Panc1 (cell line): ENCODE results near the gene HNF1A.

ENCODE experiments used
- POLR2AphosphoS5 ChIP-seq: IDR thresholded peaks from 2 replicates; pipeline ENCODE4 v1.6.1; 2012; ENCODE audit warnings: mild to moderate bottlenecking, low read depth, low read length, moderate library complexity
- SIN3A ChIP-seq: IDR thresholded peaks from 2 replicates; pipeline ENCODE4 v1.6.1; 2012; ENCODE audit warnings: low read depth, mild to moderate bottlenecking, low read length, moderate library complexity, borderline replicate concordance; ENCODE audit not compliant: insufficient read depth
- TF ChIP-seq, protein P1 (sequence below): fragments of 450-650 bp; IDR thresholded peaks from 2 replicates; pipeline ENCODE4 v1.5.1; 2017; ENCODE audit warnings: mild to moderate bottlenecking
- TF ChIP-seq, protein P2 (sequence below), 2 experiments: IDR thresholded peaks; 2 replicates each; pipeline ENCODE4 v1.6.1; 2011 to 2012; ENCODE audit warnings: low read depth in 2 of 2, control low read depth in 1 of 2, low read length in 1 of 2, mild to moderate bottlenecking in 1 of 2, moderate library complexity in 1 of 2; ENCODE audit not compliant: insufficient read depth in 1 of 2

DNA sequence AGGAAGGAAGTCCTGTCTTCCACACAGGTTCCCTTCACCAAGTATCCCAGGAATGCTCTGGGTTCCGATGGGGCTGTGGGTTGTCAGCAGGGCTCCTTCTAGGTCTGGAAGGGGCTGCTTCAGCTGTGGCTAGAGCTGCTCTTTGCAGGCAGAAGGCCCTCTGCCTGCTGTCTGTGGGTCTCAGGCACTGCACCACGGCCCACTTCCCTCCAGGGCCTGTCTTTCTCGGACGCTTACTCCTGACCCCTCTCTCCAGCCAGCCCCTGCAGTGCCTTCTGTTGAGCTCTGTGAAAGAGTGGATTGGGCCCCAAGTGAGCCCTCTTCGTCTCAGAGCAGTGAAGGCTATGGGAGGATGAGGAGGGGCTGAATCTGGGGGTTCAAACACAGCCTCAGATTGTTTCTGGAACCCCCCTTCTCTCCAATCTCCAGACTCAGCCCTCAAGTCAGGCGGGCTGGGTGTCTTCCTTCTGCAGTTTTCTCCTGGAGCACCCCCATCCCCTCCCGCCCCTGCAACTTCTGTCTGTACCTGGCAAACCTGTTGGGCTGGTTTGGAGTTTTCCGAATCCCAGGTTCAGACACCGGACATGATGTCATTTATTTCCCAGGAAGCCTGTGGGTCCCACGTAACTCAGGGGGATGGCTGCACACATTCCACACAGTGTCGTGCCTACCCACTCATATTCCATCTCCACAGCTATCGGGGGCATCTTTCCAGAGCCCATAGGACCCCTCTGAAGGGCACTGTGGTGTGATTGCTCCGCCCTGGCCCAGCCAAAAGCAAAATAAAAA lies 49.3 kb upstream of the HNF1A start:
- TF ChIP-seq POLR2AphosphoS5 (no peak), SIN3A (no peak)
- TF ChIP-seq, protein P1, sequence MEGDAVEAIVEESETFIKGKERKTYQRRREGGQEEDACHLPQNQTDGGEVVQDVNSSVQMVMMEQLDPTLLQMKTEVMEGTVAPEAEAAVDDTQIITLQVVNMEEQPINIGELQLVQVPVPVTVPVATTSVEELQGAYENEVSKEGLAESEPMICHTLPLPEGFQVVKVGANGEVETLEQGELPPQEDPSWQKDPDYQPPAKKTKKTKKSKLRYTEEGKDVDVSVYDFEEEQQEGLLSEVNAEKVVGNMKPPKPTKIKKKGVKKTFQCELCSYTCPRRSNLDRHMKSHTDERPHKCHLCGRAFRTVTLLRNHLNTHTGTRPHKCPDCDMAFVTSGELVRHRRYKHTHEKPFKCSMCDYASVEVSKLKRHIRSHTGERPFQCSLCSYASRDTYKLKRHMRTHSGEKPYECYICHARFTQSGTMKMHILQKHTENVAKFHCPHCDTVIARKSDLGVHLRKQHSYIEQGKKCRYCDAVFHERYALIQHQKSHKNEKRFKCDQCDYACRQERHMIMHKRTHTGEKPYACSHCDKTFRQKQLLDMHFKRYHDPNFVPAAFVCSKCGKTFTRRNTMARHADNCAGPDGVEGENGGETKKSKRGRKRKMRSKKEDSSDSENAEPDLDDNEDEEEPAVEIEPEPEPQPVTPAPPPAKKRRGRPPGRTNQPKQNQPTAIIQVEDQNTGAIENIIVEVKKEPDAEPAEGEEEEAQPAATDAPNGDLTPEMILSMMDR = no peak
- TF ChIP-seq, protein P2, sequence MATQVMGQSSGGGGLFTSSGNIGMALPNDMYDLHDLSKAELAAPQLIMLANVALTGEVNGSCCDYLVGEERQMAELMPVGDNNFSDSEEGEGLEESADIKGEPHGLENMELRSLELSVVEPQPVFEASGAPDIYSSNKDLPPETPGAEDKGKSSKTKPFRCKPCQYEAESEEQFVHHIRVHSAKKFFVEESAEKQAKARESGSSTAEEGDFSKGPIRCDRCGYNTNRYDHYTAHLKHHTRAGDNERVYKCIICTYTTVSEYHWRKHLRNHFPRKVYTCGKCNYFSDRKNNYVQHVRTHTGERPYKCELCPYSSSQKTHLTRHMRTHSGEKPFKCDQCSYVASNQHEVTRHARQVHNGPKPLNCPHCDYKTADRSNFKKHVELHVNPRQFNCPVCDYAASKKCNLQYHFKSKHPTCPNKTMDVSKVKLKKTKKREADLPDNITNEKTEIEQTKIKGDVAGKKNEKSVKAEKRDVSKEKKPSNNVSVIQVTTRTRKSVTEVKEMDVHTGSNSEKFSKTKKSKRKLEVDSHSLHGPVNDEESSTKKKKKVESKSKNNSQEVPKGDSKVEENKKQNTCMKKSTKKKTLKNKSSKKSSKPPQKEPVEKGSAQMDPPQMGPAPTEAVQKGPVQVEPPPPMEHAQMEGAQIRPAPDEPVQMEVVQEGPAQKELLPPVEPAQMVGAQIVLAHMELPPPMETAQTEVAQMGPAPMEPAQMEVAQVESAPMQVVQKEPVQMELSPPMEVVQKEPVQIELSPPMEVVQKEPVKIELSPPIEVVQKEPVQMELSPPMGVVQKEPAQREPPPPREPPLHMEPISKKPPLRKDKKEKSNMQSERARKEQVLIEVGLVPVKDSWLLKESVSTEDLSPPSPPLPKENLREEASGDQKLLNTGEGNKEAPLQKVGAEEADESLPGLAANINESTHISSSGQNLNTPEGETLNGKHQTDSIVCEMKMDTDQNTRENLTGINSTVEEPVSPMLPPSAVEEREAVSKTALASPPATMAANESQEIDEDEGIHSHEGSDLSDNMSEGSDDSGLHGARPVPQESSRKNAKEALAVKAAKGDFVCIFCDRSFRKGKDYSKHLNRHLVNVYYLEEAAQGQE (IDR thresholded peaks at IDR 0.05; ENCODE audit: insufficient read depth in 1 of 2, low read depth in 2 of 2, low read length in 1 of 2) = no peak
